Measurements from ENCODE around the gene ELMOD1.

ELMOD1 gene

DNA sequence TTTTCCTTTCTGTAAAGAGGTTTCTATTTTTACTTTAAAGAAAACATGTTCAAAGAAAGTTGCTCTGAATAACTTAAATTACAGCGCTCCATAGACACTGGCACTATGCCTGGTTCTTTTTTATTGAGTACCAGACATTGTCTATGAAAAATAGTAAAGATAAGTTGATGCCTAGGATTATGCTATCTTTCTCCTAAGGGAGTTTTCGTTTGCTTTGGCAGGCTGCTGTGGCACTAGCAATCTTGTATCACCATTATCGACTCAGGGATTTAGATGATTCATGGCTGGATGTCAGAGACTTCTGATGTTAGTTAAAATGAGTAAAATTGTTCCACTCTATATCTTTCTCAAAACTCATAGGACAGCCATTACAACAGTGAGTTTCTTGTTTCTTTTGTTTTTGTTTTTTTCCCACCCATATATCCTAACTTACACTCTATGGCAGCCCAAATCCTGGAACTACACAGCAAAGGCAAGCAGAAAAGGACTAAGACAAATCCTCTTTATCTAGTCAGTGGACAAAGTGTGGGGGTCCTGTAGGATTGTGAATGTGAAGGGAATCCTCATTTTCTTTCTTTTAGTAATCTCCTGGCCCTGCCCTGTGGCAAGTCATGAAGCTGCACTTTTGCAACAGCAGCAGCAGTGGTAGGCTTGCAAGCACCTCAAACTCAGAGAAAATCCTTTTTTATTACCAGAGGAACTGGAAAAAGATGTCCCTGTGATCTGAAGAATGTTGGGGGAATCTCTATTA is 100.2 kb downstream of the ELMOD1 start:
- DNase-seq, result no peak

DNA sequence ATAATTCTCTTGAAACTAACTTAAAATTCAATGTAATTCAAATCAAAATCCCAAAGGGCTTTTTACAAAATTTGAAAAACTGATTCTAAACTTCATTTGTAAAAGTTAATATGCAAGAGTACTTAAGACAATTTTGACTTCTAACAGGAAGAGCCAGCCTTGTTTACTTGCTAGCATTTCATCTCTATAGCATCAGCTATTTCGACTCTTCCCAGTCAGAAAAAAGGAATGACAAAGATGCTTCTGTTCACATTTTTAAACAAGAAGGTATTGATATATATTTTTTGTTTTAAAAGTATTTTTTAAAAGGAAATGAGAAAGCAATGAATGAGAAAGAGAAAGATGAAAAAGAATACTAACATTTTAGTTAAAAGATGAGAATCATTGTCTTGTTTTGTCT is 104.5 kb downstream of the ELMOD1 start:
- DNase-seq, result no peak

DNA sequence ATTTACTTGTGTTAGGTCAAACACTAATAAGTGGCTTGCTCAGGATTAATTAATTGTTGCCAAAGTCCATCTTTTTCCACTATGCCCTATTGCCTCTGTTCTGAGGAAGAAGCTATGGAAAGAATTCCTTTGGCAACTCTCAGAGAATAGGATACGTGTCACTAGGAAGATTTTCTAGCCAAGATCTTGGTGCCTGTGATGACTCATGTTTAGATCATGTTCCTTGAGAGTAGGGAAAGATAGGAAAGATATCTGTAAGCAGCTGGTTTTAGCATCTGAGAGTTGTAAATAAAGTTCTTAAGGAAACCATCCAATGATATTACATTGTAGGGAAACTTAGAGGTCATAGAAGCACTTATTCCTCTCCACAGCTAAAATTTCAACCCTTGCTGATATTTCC is 105.2 kb downstream of the ELMOD1 start:
- no peak for DNase-seq

DNA sequence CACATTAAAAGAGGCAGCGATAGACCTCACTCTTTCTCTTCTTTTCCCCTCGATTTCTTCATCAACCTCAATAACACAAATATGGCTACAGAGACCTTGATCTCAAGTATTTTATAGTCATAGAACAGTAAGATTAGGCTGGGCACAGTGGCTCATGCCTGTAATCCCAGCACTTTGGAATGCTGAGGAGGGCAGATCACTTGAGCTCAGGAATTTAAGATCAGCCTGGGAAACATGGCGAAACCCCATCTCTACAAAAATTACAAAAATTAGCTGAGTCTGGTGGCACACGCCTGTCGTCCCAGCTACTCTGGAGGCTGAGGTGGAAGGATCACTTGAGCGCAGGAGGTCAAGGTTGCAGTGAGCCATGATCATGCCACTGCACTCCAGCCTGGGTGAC is 106.3 kb downstream of the ELMOD1 start:
- DNase-seq, result no peak

DNA sequence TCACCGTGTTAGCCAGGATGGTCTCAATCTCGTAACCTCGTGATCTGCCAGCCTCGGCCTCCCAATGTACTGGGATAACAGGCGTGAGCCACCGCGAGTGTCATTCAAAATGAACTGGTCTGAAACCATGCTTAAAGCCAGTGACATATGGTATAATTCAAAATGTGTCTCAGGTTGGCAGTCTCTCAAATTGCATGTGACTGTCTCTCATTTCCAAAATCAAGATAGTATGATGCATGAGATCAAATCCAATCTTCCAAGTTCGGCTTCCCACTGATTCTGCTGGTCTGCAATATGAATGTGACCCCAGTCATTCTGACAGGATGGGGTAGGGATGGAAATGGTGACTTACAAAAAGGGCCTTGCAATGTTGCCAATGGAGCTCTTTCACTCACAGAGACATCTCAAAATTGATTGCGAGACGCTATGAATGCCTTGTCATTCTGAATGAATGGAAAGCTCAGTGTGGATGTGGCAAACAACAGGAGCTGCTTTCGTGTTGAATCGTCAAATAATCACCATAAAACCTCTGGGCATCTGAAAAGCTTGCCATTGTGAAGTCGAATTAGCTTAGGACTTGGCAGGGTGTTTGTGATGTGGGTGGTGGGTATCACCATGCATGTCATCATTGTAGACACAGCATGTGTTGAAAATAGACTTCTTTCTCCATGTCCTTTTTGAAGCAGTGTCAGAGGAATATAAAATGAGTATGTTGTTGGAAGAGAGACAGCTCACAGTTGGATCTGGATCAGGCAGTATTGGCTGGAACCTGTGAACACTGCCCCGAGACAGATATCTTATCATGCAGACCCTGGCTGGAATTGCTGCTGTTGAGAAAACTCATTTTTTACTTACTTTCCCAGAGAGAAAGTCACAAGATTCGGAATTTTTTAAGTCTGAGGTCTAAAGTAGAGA is 108.7 kb downstream of the ELMOD1 start:
- no peak for DNase-seq

DNA sequence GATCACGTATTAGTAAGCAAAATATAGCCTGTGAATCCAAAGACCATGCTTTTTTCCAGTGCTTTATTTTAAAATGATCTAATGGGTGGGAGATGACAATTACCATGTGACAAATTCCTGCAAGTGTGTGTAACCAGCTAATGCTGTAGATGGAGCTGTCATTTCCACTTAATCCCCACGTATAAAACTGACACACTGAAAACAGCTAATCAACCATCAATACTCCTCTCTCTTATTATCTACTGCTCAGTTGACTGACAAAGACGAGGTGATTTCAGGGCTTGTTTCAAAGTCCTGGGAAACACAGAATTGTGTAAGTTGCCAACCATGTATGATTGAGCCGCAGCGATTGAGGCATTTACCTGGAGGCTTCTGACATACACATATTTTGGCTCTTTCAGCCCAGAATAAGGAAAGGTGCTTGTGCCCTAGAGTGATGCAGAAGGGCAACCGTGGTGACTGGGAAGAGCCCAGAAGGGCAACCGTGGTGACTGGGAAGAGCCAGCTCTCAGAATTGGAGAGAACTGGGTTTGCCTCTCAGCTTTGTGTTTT is 111.2 kb downstream of the ELMOD1 start:
- no peak for DNase-seq

DNA sequence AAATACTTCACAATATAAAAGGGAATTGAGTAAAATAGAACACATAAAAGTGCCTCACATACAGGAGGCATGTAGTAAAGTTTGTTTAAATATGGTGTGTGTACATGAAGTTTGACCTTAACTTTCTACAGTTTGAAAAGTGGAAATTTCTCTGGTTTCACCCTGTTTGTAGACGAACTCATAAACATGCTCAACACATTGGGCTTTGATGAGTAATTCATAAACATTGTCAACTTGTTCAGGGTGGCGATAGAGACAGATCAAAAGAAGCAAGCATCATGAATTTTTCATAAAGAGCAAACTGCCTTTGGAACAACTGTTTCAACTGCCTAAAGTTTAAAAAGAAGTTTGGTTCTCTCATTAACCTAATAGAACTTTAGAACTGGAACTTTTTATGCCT is 111.8 kb downstream of the ELMOD1 start:
- DNase-seq, result no peak

DNA sequence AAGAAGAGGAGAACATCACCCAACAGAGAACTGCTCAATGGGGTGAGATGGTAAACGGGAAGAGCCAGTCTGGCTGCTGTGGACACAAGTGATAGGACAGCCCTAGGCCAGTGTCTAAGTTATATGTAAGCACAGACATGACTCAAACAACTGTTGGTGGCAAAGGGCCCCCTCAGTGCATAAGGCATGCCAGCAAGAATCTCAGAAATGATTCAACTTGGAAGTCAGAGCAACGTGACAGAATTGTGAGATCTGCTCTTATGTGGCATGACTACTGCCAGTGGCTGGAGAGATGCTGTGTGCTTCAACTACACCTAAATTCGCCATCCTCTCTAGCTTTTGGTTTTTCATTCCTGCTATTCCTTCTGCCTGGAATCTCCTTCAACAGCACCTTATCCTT is 113.5 kb downstream of the ELMOD1 start:
- DNase-seq, result no peak

DNA sequence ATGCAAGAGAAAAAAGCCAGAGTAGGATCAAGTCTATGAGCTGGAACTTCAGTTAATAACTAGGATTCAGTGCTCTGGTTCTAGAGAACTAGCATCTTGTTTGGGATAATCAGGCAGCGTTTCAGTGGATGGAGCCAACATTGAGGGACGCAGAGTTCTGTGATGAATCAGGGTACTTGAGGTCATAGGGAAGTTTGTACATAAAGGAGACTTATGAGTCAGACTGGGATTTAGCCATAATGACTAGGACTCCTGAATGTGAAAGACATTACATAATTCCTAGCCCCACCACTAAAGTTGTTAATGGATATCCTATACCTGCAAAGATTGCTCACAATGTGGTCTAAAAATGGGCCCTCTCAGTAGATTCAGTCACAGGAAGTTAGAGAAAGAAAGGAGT is 114.1 kb downstream of the ELMOD1 start:
- no peak for DNase-seq

DNA sequence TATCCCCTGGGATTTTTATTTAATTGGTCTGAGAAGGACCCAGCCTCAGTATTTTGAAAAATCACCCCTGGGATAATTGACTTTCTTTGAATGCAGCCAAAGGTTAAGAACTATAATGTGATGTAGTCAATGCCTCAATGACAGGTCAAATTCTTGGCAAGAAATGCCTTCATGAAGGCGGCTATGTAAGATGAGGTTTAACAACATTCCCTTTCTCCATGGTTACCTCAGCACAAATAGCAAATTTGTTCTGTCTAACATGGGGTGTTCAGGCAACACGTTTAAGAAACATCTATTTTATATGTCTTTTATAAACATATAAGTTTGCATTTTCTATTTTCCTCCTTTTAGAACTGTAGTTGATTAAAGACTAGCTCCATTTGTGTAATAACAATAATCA is 115.6 kb downstream of the ELMOD1 start:
- DNase-seq, result no peak

DNA sequence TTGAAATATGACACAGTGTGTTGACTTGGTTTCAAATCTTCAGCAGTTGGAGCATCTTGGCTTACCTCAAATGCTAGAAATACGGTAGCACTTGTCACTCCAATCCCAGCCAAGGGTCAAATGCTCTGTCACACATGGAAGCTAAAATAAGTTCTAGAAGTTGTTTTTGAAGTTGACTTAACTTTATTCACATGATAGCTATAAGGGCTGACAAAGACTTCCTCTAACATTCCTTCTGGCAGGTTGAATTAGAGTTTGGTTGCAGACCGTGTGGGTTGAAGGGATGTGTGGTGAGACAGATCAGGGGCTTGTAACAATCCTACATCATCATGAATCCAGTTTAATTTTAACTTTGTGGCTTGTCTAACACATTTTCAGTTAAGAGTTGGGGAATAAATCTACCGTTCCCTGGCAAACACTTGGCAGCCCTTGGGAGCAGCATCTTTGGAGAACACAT is 116.3 kb downstream of the ELMOD1 start:
- DNase-seq, result no peak

DNA sequence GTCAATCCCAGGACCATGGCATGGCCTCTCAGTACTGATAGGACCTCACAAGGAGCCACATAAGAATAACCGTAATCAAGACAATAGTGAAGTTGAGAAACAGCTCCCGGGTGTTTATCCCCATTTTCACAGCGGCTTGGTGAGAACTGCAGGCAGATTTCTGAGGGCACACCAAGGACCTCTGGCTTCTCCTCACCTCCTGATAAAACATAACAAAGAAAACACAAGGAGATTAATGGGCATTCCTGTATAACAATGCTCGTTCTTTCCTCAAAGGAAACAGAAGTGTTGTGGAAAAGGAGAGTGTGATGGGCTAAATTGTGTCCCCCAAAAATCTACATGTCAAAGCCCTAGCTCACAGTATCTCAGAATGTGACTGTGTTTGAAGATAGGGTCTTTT is 116.9 kb downstream of the ELMOD1 start:
- no peak for DNase-seq

DNA sequence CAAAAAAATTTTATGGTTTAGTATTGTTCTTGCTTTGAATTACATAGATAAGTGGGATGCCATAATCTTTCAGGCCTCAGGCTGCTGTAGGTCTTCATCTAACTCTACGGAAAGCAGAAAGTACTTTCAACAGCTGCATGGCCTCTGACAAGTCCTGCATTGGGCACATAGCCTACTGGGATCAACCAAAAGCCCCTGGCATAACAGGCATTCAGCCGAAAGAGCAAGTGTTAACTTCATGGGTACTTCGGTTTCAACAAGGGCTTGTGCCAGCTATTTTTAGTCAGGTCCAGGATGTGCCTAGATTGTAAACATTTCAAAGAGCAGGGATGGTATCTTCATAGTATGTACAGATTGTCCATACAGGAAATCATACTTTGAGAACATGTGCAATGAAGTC is 117.8 kb downstream of the ELMOD1 start:
- DNase-seq, result no peak

DNA sequence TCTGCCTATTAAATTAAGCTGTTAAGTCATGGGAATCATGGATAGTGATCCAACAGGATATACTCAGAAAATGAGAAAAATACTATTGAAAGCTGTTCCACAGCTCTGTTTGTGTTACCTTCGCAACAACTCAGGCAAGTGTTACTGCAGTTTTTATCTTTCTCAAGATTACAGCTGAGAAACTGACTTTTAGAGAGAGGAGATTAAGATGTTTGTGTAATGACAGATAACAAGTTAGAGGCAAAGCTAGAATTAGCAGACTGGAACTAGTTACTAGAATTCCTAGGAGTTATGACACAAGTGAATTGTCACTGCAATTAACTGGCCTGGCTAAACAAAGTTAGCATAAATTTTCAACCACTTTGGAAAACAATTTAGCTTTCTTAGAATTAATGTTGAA is 119.4 kb downstream of the ELMOD1 start:
- DNase-seq, result no peak

DNA sequence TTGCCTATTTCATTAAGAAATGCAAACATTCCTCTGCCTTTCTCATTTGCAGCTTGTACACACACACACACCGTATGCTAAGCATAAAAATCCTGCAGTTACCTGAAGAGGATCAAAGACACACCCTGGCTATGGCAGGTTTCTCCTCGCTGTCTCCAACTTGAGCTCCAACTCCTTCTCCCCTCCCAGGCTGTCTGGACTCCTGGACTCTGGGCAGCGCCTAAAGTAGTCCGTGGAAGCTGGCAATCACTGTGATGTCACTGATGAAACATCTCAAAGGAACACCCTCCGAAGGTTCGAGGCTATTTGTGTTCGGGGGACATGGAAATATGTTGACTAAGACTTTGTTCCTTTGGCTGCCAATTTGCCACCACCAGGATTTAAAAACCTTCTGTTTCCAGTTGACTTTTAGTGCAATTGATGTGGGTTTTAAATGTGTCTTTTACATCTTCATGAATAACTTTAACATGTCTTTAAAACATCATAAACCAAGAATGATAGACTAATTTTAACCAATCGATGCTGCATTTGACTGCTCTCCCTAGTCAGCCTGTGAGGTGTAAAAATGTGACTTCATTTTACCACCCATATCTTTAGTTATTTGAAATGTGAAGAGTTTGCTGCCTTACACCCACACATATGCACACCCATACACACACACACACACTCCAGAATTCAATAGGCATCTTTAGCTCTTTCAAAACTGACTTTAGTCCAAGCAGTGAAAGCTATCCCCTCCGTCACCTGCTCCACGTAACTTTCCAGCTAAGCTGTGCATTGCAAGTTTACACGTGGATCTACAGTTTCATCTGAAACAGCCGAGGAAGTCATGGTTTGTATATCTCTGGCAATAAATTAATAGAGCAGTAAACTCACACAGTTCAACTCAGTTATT is 121.2 kb downstream of the ELMOD1 start, which contains the start of gene SLN:
Gene SLN (minus strand): TSS at position 196 of the 895 bp plus-strand sequence.
- no peak for DNase-seq

DNA sequence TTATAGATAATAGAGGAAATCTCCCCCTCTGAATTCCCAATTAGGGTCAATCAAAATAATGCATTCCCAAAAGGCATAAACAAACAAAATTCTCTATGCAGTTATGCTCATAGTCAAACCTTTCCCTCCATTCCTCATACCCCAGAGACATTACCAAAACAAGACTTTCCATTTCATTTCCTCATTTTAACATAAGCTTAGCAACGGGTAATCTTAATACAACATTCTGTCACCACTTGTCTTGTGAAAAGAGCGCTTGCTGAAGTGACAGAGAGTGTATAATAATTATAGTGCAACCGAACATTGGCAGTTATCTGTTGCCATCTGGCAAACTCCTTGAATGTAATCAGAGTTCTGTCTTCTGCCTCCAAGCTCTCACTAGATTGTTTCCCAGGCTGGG is 122.1 kb downstream of the ELMOD1 start:
- DNase-seq, result no peak
